ENCODE results near the gene CRYBA4. TPM values are rescaled to one million over a fixed set of nuclear protein-coding genes. Genes with fewer than 3 reads are reported as not detected.

The CRYBA4 gene
- polyA plus RNA-seq, 1 donor (not counting 4 experiments of a cell fraction or from before 2014, with no cell fraction given), result not detected

- FAIRE-seq (no peak), DNase-seq (ENCODE audit: low read depth, low spot score) (no peak)
- dilution Hi-C loops (cut with MboI; ENCODE audit: extremely low pct_ligation_motif_present, low sequenced_read_pairs), result no loop called here
Observed at GRCh38 chr22:26635117-26635516, 13.4 kb downstream of the CRYBA4 start.

GRCh38 chr22:26636296-26636695 is 14.5 kb downstream of the CRYBA4 start:
- Histone ChIP-seq H3K9me3 (ENCODE audit: control insufficient read depth, low read depth, low read length) (no peaks in the 10 kb centered on the region), H4K20me1 (ENCODE audit: control insufficient read depth, extremely low read depth, insufficient read depth, low read length) (no peaks in the 10 kb centered on the region), H3K9ac (ENCODE audit: control insufficient read depth, extremely low read depth, insufficient read depth, low read length) (no peak overlapping the region), H3K27me3 (ENCODE audit: control insufficient read depth, extremely low read depth, insufficient read depth, low read length) (peaks cover 7% of the 10 kb centered on the region), H3K4me2 (ENCODE audit: control insufficient read depth, extremely low read depth, insufficient read depth, low read depth, low read length) (no peak overlapping the region), H3K27ac (ENCODE audit: control insufficient read depth, insufficient read depth, low read length) (no peak overlapping the region), H3K36me3 (ENCODE audit: control insufficient read depth in 2 of 2, extremely low read depth in 1 of 2, insufficient read depth in 2 of 2, low read length in 2 of 2) (no peaks in the 10 kb centered on the region), H3K9me1 (ENCODE audit: control insufficient read depth, extremely low read depth, insufficient read depth, low read length) (no peaks in the 10 kb centered on the region), H2AFZ (ENCODE audit: control insufficient read depth, low read length) (no peak overlapping the region), H3K4me1 (ENCODE audit: control insufficient read depth, extremely low read depth, insufficient read depth, low read length) (no peaks in the 10 kb centered on the region), H3K79me2 (ENCODE audit: control insufficient read depth, insufficient read depth, low read length) (no peaks in the 10 kb centered on the region), H3K4me3 (ENCODE audit: control insufficient read depth in 2 of 3, extremely low read depth in 1 of 3, insufficient read depth in 2 of 3, low read depth in 1 of 3, low read length in 3 of 3) (no peak overlapping the region)
- FAIRE-seq (no peak), DNase-seq (ENCODE audit: low read depth, low spot score) (no peak)
- dilution Hi-C loops (cut with MboI; ENCODE audit: extremely low pct_ligation_motif_present, low sequenced_read_pairs), result no loop called here
- no peak for TF ChIP-seq EZH2 (IDR thresholded peaks at IDR 0.05; ENCODE audit: low read length)
- TF ChIP-seq, protein P1, sequence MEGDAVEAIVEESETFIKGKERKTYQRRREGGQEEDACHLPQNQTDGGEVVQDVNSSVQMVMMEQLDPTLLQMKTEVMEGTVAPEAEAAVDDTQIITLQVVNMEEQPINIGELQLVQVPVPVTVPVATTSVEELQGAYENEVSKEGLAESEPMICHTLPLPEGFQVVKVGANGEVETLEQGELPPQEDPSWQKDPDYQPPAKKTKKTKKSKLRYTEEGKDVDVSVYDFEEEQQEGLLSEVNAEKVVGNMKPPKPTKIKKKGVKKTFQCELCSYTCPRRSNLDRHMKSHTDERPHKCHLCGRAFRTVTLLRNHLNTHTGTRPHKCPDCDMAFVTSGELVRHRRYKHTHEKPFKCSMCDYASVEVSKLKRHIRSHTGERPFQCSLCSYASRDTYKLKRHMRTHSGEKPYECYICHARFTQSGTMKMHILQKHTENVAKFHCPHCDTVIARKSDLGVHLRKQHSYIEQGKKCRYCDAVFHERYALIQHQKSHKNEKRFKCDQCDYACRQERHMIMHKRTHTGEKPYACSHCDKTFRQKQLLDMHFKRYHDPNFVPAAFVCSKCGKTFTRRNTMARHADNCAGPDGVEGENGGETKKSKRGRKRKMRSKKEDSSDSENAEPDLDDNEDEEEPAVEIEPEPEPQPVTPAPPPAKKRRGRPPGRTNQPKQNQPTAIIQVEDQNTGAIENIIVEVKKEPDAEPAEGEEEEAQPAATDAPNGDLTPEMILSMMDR (optimal IDR thresholded peaks at IDR 0.05 in 1 of 3, IDR thresholded peaks at IDR 0.05 in 1 of 3, conservative IDR thresholded peaks at IDR 0.05 in 1 of 3; ENCODE audit: extremely low read depth in 1 of 3, insufficient read depth in 2 of 3, low read length in 3 of 3), result no peak

More at GRCh38 chr22:26635117-26635516, 13.4 kb downstream of the CRYBA4 start:
- TF ChIP-seq, protein P1 (optimal IDR thresholded peaks at IDR 0.05 in 1 of 3, IDR thresholded peaks at IDR 0.05 in 1 of 3, conservative IDR thresholded peaks at IDR 0.05 in 1 of 3; ENCODE audit: extremely low read depth in 1 of 3, insufficient read depth in 2 of 3, low read length in 3 of 3), result no peak
- TF ChIP-seq EZH2 (IDR thresholded peaks at IDR 0.05; ENCODE audit: low read length), result no peak
- no peaks in the 10 kb centered on the region for H3K36me3 ChIP-seq (ENCODE audit: control insufficient read depth in 2 of 2, extremely low read depth in 1 of 2, insufficient read depth in 2 of 2, low read length in 2 of 2)
- H3K9me1 ChIP-seq (ENCODE audit: control insufficient read depth, extremely low read depth, insufficient read depth, low read length), result no peaks in the 10 kb centered on the region
- H3K4me3 ChIP-seq (ENCODE audit: control insufficient read depth in 2 of 3, extremely low read depth in 1 of 3, insufficient read depth in 2 of 3, low read depth in 1 of 3, low read length in 3 of 3), result no peak overlapping the region
- H4K20me1 ChIP-seq (ENCODE audit: control insufficient read depth, extremely low read depth, insufficient read depth, low read length), result no peaks in the 10 kb centered on the region
- no peak overlapping the region for H3K9ac ChIP-seq (ENCODE audit: control insufficient read depth, extremely low read depth, insufficient read depth, low read length)
- H3K79me2 ChIP-seq (ENCODE audit: control insufficient read depth, insufficient read depth, low read length), result no peaks in the 10 kb centered on the region
- no peaks in the 10 kb centered on the region for H3K9me3 ChIP-seq (ENCODE audit: control insufficient read depth, low read depth, low read length)
- no peaks in the 10 kb centered on the region for H3K4me1 ChIP-seq (ENCODE audit: control insufficient read depth, extremely low read depth, insufficient read depth, low read length)
- no peak overlapping the region for H3K4me2 ChIP-seq (ENCODE audit: control insufficient read depth, extremely low read depth, insufficient read depth, low read depth, low read length)
- peaks cover 7% of the 10 kb centered on the region for H3K27me3 ChIP-seq (ENCODE audit: control insufficient read depth, extremely low read depth, insufficient read depth, low read length)
- H3K27ac ChIP-seq (ENCODE audit: control insufficient read depth, insufficient read depth, low read length), result no peak overlapping the region
- no peak overlapping the region for H2AFZ ChIP-seq (ENCODE audit: control insufficient read depth, low read length)
